ENCODE measurements around the gene PAPPA2.
"Not testable (repeated sequence)": the region's sequence is repeated elsewhere in the genome, so short reads cannot be mapped to it uniquely, and the experiment has no call there.

Gene PAPPA2

DNA sequence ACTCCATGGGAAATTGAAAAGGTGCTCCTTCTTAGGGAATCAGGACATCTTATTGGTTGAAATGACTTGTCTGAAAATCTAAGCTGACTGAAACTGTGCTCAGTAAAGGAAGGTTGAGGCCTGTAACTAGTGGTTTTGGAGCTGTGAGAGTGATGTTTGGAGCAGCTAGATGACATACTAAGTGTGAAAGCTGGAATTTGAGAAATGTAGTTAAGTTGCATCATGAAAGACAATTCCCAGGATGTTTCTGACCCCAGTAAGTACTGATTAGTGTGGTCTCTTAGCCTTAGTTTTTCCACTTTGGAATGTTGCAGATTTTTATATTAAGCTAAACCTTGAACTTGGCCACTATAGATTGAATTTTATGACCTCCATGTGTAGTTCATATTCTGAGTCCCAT, 154.9 kb downstream of the PAPPA2 start:
- TF ChIP-seq, protein P1, sequence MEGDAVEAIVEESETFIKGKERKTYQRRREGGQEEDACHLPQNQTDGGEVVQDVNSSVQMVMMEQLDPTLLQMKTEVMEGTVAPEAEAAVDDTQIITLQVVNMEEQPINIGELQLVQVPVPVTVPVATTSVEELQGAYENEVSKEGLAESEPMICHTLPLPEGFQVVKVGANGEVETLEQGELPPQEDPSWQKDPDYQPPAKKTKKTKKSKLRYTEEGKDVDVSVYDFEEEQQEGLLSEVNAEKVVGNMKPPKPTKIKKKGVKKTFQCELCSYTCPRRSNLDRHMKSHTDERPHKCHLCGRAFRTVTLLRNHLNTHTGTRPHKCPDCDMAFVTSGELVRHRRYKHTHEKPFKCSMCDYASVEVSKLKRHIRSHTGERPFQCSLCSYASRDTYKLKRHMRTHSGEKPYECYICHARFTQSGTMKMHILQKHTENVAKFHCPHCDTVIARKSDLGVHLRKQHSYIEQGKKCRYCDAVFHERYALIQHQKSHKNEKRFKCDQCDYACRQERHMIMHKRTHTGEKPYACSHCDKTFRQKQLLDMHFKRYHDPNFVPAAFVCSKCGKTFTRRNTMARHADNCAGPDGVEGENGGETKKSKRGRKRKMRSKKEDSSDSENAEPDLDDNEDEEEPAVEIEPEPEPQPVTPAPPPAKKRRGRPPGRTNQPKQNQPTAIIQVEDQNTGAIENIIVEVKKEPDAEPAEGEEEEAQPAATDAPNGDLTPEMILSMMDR (IDR thresholded peaks at IDR 0.05; ENCODE audit: insufficient read depth, low read length, poor library complexity, severe bottlenecking), result no peak
- no peak overlapping the region for H3K4me3 ChIP-seq (replicated peaks; ENCODE audit: low read depth, low read length)
- H3K27me3 ChIP-seq (replicated peaks; ENCODE audit: control insufficient read depth, insufficient read depth, low read length), result no peaks in the 10 kb centered on the region
- no peaks in the 10 kb centered on the region for H3K36me3 ChIP-seq (ENCODE audit: control insufficient read depth, insufficient read depth, low read length)
- no peak for DNase-seq (ENCODE audit: extremely low read depth, insufficient read length)

DNA sequence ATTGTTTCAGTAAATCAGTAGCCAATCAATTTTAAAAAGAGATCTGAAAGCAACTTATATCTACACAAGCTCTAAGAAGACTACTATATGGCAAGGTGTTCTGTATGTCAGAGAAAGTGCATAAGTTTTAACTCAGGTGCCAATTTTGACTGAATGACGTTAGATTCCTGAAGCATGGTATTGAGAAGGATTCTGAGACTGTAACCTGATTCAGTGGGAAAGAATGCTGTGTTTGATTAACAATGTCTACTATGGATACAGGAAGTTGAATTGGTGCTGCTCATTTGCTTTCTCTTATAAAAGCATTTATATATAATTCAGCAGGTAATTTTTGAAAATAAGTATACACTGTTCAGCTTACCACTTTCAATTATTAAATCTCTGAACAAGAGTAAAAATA, 156.3 kb downstream of the PAPPA2 start:
- Histone ChIP-seq H3K4me3 (replicated peaks; ENCODE audit: low read depth, low read length) (no peak overlapping the region), H3K27me3 (replicated peaks; ENCODE audit: control insufficient read depth, insufficient read depth, low read length) (no peaks in the 10 kb centered on the region), H3K36me3 (ENCODE audit: control insufficient read depth, insufficient read depth, low read length) (no peaks in the 10 kb centered on the region)
- DNase-seq (ENCODE audit: extremely low read depth, insufficient read length), result no peak
- TF ChIP-seq, protein P1 (IDR thresholded peaks at IDR 0.05; ENCODE audit: insufficient read depth, low read length, poor library complexity, severe bottlenecking), result no peak

DNA sequence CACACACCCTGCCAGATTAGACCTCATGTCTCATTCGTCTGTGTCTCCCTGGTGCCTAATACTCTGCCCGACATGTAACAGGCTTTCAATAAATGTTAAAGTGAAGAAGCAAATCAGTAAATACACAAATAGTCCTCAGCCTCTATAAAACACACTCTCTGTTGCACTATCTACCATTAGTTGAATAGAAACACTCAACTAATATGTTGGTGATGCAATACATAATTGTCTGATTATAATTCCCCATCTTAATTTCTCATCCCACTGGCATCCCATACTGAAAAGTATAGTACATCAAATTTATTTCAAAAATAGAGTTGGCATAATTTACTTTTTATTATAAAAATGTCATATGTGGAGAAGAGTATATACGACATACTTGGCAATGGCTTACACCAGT, 162.4 kb downstream of the PAPPA2 start:
- Histone ChIP-seq H3K4me3 (replicated peaks; ENCODE audit: low read depth, low read length) (no peak overlapping the region), H3K27me3 (replicated peaks; ENCODE audit: control insufficient read depth, insufficient read depth, low read length) (no peaks in the 10 kb centered on the region), H3K36me3 (ENCODE audit: control insufficient read depth, insufficient read depth, low read length) (no peaks in the 10 kb centered on the region)
- DNase-seq (ENCODE audit: extremely low read depth, insufficient read length), result no peak
- TF ChIP-seq, protein P1 (IDR thresholded peaks at IDR 0.05; ENCODE audit: insufficient read depth, low read length, poor library complexity, severe bottlenecking), result no peak

DNA sequence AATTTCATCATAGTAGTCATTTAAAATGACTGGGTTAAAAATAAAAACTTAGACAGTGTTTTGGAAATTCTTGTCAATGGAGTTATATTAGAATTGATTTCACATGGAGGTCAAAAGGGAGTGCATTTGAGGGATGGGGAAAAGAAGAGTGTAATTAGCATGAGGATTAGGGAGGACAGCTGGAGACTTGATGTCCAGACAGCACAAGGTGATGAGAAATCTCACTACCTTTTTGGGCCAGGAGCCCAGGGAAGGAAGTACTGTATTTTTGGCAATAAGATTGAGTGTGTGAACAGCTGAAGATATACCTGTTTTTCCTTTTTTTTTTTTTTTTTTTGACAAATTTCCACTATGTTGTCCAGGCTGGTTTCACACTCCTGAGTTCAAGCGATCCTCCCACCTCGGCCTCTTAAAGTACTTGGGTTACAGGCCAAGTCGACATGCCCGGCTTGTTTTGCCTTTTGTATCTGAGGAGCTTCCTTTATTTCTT, 163.6 kb downstream of the PAPPA2 start:
- Histone ChIP-seq H3K36me3 (ENCODE audit: control insufficient read depth, insufficient read depth, low read length) (no peaks in the 10 kb centered on the region), H3K4me3 (replicated peaks; ENCODE audit: low read depth, low read length) (no peak overlapping the region), H3K27me3 (replicated peaks; ENCODE audit: control insufficient read depth, insufficient read depth, low read length) (no peaks in the 10 kb centered on the region)
- TF ChIP-seq, protein P1 (IDR thresholded peaks at IDR 0.05; ENCODE audit: insufficient read depth, low read length, poor library complexity, severe bottlenecking), result no peak
- no peak for DNase-seq (ENCODE audit: extremely low read depth, insufficient read length)

DNA sequence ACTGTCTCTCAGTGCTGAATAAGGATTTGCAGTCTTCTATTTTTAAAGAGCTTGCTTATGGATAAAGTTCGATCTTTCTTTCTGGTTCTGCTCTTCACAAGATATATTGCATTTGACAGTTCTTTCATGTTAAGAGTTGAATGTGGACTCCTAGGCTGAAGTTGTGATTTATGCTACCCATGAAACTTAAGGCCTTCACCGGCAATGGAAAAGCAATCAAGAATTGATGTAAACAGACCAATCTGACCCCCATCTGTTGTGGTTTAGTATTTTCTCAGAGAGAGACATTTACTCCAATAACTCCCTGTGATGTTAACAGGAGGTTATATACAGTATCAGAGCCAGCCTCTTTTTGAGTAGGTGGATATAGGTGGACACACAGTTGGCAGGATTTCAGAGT, 165.8 kb downstream of the PAPPA2 start:
- H3K27me3 ChIP-seq (replicated peaks; ENCODE audit: control insufficient read depth, insufficient read depth, low read length), result no peaks in the 10 kb centered on the region
- H3K36me3 ChIP-seq (ENCODE audit: control insufficient read depth, insufficient read depth, low read length), result no peaks in the 10 kb centered on the region
- TF ChIP-seq, protein P1 (IDR thresholded peaks at IDR 0.05; ENCODE audit: insufficient read depth, low read length, poor library complexity, severe bottlenecking), result no peak
- DNase-seq (ENCODE audit: extremely low read depth, insufficient read length), result no peak
- no peak overlapping the region for H3K4me3 ChIP-seq (replicated peaks; ENCODE audit: low read depth, low read length)

DNA sequence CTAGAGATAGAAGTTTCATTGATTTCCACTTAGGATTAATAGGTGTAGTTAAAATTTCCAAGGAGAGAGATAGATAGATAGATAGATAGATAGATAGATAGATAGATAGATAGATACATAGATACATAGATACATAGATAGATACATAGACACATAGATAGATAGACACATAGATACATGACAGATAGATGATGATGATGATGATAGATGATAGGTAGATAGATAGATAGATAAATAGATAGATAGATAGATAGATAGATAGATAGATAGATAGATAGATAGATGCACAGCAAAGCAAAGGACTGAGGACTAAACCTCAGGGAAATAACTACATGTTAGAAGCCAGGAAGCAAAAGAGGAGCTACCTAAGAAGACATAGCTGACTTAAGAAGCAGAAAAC, 171.8 kb downstream of the PAPPA2 start:
- H3K36me3 ChIP-seq (ENCODE audit: control insufficient read depth, insufficient read depth, low read length); DNase-seq (ENCODE audit: extremely low read depth, insufficient read length); H3K27me3 ChIP-seq (replicated peaks; ENCODE audit: control insufficient read depth, insufficient read depth, low read length); H3K4me3 ChIP-seq (replicated peaks; ENCODE audit: low read depth, low read length): not testable (repeated sequence)

Data from GM06990 (cell line).